ENCODE results near the gene PGP.

DNA sequence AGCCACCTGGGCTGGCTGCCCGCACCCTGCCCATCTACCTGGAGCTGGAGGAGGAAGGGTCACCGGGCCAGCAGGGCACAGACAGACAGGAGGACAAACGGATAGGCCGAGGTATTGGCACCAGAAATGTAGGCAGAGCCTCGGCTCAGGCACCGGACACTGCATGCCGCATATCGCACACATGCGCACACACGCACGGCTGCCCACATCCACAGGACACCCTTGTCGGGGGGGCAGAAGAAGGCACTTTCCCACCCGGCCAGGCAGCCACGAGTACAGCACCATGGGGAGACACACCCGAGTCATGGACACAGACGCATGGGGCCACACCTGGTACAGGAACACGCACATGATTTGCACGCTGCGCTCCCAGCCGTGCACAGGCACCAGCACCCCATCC is 32.7 kb downstream of the PGP start:
- TF ChIP-seq, protein P1, sequence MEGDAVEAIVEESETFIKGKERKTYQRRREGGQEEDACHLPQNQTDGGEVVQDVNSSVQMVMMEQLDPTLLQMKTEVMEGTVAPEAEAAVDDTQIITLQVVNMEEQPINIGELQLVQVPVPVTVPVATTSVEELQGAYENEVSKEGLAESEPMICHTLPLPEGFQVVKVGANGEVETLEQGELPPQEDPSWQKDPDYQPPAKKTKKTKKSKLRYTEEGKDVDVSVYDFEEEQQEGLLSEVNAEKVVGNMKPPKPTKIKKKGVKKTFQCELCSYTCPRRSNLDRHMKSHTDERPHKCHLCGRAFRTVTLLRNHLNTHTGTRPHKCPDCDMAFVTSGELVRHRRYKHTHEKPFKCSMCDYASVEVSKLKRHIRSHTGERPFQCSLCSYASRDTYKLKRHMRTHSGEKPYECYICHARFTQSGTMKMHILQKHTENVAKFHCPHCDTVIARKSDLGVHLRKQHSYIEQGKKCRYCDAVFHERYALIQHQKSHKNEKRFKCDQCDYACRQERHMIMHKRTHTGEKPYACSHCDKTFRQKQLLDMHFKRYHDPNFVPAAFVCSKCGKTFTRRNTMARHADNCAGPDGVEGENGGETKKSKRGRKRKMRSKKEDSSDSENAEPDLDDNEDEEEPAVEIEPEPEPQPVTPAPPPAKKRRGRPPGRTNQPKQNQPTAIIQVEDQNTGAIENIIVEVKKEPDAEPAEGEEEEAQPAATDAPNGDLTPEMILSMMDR (optimal IDR thresholded peaks at IDR 0.05 in 1 of 3, IDR thresholded peaks at IDR 0.05 in 1 of 3, conservative IDR thresholded peaks at IDR 0.05 in 1 of 3; ENCODE audit: extremely low read depth in 1 of 3, insufficient read depth in 2 of 3, low read length in 3 of 3): no peak
- no peak for TF ChIP-seq EZH2 (IDR thresholded peaks at IDR 0.05; ENCODE audit: low read length)
